Measurements from ENCODE around the gene SCN2B.

GRCh38 chr11:118212781-118213191 is 36.3 kb upstream of the SCN2B start:
- TF ChIP-seq CTCF (conservative IDR thresholded peaks at IDR 0.05 in 1 of 2, IDR thresholded peaks at IDR 0.05 in 1 of 2; ENCODE audit: extremely low read depth in 1 of 2, insufficient read depth in 1 of 2, low read depth in 1 of 2, low read length in 2 of 2) (no peak), EZH2 (IDR thresholded peaks at IDR 0.05; ENCODE audit: borderline replicate concordance, low read length) (no peak)
